Mesodermal cell (in vitro differentiated cells): ENCODE data around the gene BEST1.

Source experiments
- H3K27ac ChIP-seq: 2 replicates; pipeline ENCODE4 v1.7.0; 2013; ENCODE audit warnings: mild to moderate bottlenecking, low read depth, low read length, moderate library complexity; ENCODE audit not compliant: severe bottlenecking
- H3K36me3 ChIP-seq: 2 replicates; pipeline ENCODE4 v1.7.1; 2013; ENCODE audit warnings: mild to moderate bottlenecking, low read length, moderate library complexity; ENCODE audit not compliant: control insufficient read depth, insufficient read depth
- H3K4me1 ChIP-seq: one replicate; pipeline ENCODE4 v1.7.1; 2013; ENCODE audit warnings: mild to moderate bottlenecking, low read length; ENCODE audit not compliant: insufficient read depth, control insufficient read depth, poor library complexity, severe bottlenecking
- H3K4me3 ChIP-seq: 2 replicates; pipeline ENCODE4 v1.7.0; 2013; ENCODE audit warnings: low read length, control low read depth, mild to moderate bottlenecking; ENCODE audit not compliant: insufficient read depth, poor library complexity, severe bottlenecking; ENCODE audit errors: extremely low read depth
- H3K9me3 ChIP-seq: 2 replicates; pipeline ENCODE4 v1.7.1; 2013; ENCODE audit warnings: mild to moderate bottlenecking, low read length, moderate library complexity; ENCODE audit not compliant: control insufficient read depth
- WGBS, 2 experiments: methylation state at CpG; one replicate each; pipeline ENCODE4 v1.1.5; 2013; ENCODE audit warnings: missing lambda C conversion rate in 2 of 2; ENCODE audit not compliant: insufficient coverage in 2 of 2; 5-methylcytosine and 5-hydroxymethylcytosine counted together

The BEST1 gene

GRCh38 chr11:61908730-61909316, 41.3 kb upstream of the BEST1 start:
- Histone ChIP-seq H3K4me1 (peaks cover 8% of the 10 kb centered on the region), H3K9me3 (no peaks in the 10 kb centered on the region), H3K4me3 (no peak overlapping the region), H3K27ac (peak overlapping the region; percentile 59), H3K36me3 (no peaks in the 10 kb centered on the region)
- WGBS, 2 experiments: 53 to 77% methylated on average over 5 to 6 of the region's 10 CpGs

DNA sequence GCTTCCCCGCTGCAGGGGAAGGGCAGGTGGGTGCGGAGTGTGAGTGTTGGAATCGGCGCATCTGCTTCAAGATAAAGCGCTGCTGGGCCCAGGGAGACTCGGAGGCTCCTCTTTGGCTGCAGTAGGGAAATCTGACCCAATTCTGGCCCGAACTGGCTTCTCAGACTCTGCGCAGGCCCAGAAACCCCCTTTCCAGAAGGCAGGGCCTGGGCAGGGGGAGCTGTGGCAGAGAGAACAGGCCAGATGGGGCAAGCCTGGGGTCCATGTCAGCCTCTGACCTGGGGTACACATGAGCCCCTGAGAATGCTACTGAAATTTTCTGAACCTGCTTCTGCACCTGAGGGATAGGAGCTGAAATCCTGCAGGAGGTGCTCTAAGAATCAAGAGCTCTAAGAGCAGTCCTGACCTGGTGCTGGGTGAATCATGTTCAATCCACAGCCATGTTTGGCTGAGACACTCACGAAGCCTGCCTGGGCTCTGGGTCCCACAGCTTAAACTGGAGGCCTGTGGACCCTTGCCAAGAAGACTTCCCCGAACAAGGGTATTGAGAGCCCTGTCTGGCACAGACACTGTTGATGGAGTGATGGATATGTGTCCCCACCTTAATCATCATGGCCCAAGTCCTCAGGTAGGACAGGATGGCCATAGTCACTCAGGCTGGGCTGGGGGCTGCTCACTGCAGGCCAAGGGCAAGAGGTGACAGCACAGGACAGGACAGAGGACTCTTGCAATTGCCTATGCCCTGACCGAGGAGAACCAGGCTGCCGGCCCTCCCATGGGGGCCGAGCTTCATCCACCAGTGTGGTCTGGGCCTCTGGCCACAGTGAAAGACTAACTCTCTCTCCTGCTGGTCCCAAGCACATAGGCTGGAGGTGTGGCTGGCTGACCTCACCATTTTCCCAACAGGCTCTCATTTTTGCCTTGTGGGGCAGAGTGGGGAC, 39.7 kb upstream of the BEST1 start:
- H3K4me3 ChIP-seq: no peak overlapping the region
- WGBS, 2 experiments: 94 to 98% methylated on average over 10 to 12 of the region's 13 CpGs
- H3K4me1 ChIP-seq: peaks cover 8% of the 10 kb centered on the region
- H3K36me3 ChIP-seq: no peaks in the 10 kb centered on the region
- H3K9me3 ChIP-seq: no peaks in the 10 kb centered on the region
- no peak overlapping the region for H3K27ac ChIP-seq

GRCh38 chr11:61911128-61911700, 38.9 kb upstream of the BEST1 start:
- no peak overlapping the region for H3K27ac ChIP-seq
- no peaks in the 10 kb centered on the region for H3K36me3 ChIP-seq
- H3K9me3 ChIP-seq: no peaks in the 10 kb centered on the region
- 71 to 93% methylated on average over 2 to 7 of the region's 7 CpGs for WGBS, 2 experiments
- peaks cover 8% of the 10 kb centered on the region for H3K4me1 ChIP-seq
- no peak overlapping the region for H3K4me3 ChIP-seq

- Histone ChIP-seq H3K9me3 (no peaks in the 10 kb centered on the region), H3K4me3 (no peak overlapping the region), H3K27ac (no peak overlapping the region), H3K36me3 (no peaks in the 10 kb centered on the region), H3K4me1 (peaks cover 8% of the 10 kb centered on the region)
- 91 to 96% methylated on average over 13 to 16 of the region's 17 CpGs for WGBS, 2 experiments
Observed at GRCh38 chr11:61911701-61912529, 38.2 kb upstream of the BEST1 start.

- Histone ChIP-seq H3K9me3 (no peaks in the 10 kb centered on the region), H3K4me3 (no peak overlapping the region), H3K27ac (no peak overlapping the region), H3K4me1 (peaks cover 8% of the 10 kb centered on the region), H3K36me3 (no peaks in the 10 kb centered on the region)
- 94% methylated on average over 6 of the region's 6 CpGs for WGBS, 2 experiments
Observed at GRCh38 chr11:61912530-61912898, 37.6 kb upstream of the BEST1 start.

DNA sequence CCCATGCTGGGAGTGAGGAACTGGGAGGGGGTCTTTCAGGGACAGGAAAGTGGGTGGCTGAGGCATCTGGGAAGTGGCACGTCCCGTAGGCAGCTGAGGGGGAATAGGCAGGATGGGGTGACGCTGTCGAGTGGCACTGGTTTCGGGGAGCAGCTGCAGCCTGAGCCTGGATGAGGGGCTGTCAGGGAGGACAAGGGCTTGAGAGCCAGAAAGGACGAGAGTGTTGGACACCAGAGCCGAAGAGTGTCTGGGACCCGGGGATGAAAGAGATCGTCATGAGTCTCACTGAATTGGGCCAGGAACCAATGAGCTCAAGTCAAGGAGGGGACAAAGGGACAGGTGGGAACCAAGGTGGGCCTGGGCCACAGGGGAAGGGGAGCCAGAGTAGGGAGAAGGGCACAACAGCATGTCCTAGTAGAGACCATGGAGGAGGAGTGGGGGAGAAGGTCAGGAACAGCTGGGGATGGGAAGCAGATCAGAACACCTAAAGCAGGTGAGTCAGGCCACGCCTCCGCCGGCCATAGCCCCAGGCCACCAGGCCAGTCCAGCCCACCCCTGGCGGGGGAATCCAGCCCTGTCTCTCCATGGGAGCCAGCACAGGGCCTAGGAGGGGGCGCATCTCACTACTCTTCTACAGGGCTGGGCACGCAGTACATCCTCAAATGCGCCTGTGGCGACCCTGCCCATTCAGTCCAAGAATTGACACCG, 37.0 kb upstream of the BEST1 start:
- no peak overlapping the region for H3K4me3 ChIP-seq
- WGBS, 2 experiments: 92 to 93% methylated on average over 18 of the region's 18 CpGs
- no peaks in the 10 kb centered on the region for H3K36me3 ChIP-seq
- H3K9me3 ChIP-seq: no peaks in the 10 kb centered on the region
- peaks cover 8% of the 10 kb centered on the region for H3K4me1 ChIP-seq
- H3K27ac ChIP-seq: no peak overlapping the region

DNA sequence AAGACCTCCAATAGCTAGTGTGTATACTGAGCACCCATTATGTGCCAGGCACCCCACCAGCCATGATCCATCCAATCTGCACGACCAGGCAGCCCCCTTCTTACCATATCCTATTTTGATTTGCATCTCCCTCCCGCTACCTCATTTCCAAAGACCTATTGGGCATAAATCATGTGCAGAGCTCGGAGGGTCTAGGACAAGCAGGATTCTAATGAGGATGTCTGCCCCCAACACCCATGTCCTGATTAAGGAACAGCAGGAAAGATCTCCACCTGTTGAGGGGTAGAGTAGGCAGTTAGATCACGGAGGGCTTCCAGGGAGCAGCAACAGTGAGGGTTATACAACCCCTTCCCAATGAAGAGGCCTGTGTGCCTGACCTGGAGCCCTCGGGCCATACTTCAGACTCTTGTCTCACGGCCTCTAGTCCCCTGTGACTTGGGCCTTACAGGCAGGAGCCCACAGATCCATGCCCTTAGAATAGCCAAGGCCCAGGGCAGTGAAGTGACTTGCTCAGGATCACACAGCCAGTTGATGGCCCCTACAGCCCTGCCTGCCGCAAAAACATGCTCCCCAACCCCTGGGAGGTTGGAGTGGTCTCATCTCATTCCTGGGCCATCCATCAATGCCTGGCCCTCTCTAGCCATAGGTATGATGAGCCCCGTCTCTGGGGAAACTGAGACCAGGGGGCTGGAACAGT, 36.3 kb upstream of the BEST1 start:
- WGBS, 2 experiments: 84 to 87% methylated on average over 5 to 6 of the region's 8 CpGs
- no peaks in the 10 kb centered on the region for H3K36me3 ChIP-seq
- H3K9me3 ChIP-seq: no peaks in the 10 kb centered on the region
- no peak overlapping the region for H3K27ac ChIP-seq
- peaks cover 2% of the 10 kb centered on the region for H3K4me1 ChIP-seq
- no peak overlapping the region for H3K4me3 ChIP-seq

DNA sequence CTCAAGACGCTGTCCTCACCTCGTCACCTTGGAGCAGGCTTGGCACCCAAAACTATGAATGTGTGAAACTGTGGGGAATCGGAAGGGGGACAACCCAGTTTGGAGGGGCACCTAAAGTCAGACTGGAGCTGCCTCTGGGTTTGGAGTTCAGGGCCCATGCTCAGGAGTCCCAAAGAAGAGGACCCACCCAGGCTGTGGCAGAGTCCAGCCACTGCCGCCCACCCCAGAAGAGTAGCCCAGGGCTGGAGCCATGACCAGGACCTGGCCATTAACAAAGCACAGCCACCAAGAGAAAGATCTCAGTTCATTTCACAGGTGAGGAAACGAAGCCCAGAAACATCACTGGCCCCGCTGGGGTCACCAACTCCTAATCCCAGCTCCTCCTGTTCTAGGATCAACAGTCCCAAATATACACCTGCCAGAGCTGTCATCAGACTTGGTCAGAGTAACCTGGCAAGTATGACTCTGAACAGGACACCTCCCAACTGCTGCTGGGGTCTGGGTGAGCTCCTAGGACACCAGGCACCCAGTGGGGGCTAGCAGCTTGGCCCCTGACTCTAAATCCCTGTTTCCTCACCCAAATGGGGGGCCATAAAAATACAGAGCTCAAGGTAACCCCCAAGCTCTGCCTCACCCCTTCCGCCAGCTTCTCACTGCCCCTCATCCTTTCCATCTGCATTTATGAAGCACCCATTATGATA, 35.5 kb upstream of the BEST1 start:
- Histone ChIP-seq H3K27ac (no peak overlapping the region), H3K4me3 (no peak overlapping the region), H3K4me1 (no peaks in the 10 kb centered on the region), H3K36me3 (no peaks in the 10 kb centered on the region), H3K9me3 (no peaks in the 10 kb centered on the region)
- WGBS, 2 experiments: 95 to 97% methylated on average over 4 to 5 of the region's 7 CpGs

DNA sequence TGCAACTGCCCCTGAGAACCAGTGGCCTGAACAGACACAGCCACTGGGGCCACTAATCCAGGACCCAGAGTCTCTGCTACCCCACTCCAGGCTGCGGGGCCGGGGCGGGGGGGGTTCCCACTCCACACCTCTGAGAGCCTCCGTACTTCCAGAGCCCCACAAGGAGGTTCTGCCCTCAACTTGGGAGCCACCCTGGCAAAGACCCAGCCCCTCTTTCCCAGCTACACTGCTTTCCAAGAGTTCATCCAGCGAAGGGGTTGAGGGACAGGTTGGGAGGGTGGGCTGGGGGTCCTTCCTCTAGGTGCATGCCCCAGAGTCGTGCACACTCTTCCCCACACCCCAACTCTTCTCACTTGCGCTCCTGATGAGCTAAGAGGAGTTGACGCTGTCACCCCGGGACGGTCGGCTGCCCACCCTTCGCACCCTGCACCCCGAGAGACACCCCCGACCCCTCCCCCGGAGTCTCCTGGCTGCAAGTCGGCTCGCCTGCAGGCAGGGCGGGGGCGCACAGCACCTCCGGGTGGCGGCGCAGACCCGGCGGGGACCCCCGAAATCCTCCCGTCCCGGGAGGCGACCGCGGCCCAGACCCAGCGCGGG, 33.3 kb upstream of the BEST1 start:
- H3K9me3 ChIP-seq: no peaks in the 10 kb centered on the region
- H3K36me3 ChIP-seq: no peaks in the 10 kb centered on the region
- 3 to 6% methylated on average over 19 to 25 of the region's 32 CpGs for WGBS, 2 experiments

More for the DNA sequence above, 33.3 kb upstream of the BEST1 start:
- peak overlapping the region; percentile 40 for H3K4me3 ChIP-seq
- no peaks in the 10 kb centered on the region for H3K4me1 ChIP-seq
- H3K27ac ChIP-seq: no peak overlapping the region
